ENCODE data around the gene RHD.
"Not testable (repeated sequence)": the region's sequence is repeated elsewhere in the genome, so short reads cannot be mapped to it uniquely, and the experiment has no call there.

RHD gene

DNA sequence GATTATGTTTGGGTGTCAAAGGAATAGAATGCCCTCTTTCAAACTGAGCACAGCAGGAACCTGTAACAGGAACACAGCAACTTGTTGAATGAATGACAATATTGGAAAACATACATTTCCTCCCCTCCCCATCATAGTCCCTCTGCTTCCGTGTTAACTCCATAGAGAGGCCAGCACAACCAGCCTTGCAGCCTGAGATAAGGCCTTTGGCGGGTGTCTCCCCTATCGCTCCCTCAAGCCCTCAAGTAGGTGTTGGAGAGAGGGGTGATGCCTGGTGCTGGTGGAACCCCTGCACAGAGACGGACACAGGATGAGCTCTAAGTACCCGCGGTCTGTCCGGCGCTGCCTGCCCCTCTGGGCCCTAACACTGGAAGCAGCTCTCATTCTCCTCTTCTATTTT lies at the start of gene RHD:
Gene RHD, plus strand, starts transcription at position 272 of the 400 bp plus-strand sequence. Its CDS starts 39 bp downstream, at position 311.
- DNase-seq, H3K4me1 Mint-ChIP-seq, CTCF ChIA-PET, H3K27ac Mint-ChIP-seq, H3K9me3 Mint-ChIP-seq, H3K36me3 Mint-ChIP-seq, H3K4me3 Mint-ChIP-seq: not testable (repeated sequence)
- H3K27me3 Mint-ChIP-seq, result peaks cover 27% of the 10 kb centered on the region

DNA sequence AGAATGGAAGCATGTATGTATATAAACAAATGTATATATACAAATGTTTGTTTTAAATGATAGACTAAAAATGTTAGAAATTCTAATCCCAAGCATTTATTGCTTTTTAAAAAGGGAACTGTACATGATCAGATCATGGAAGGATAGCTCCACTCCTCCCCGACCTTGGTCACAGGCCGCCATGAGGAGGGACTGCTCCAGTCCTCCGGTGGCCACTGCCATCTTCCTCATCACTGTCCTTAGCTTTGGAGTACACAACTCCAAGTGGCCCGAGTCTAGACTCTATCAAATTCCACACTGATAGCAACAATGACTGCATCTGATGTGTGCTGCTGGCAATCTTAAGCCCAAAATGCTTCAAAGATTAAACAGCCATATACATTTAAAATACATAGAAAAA lies 49.7 kb upstream of the RHD start:
- Mint-ChIP-seq H3K27me3 (no peaks in the 10 kb centered on the region), H3K9me3 (no peaks in the 10 kb centered on the region), H3K27ac (no peak overlapping the region), H3K4me1 (no peaks in the 10 kb centered on the region), H3K4me3 (no peak overlapping the region), H3K36me3 (peaks cover 48% of the 10 kb centered on the region)
- CTCF ChIA-PET, result interaction anchor here (0.6 kb wide), 1 partner anchor 34 kb away, joined by 4 read pairs; no protein-coding TSS in a partner anchor
- DNase-seq, result no peak

- Mint-ChIP-seq H3K27ac (no peak overlapping the region), H3K9me3 (no peaks in the 10 kb centered on the region), H3K27me3 (no peaks in the 10 kb centered on the region), H3K4me1 (peaks cover 4% of the 10 kb centered on the region), H3K36me3 (peaks cover 52% of the 10 kb centered on the region), H3K4me3 (no peak overlapping the region)
- DNase-seq, result no peak
- CTCF ChIA-PET, result no interaction called here
Measured at GRCh38 chr1:25223471-25223870, 48.8 kb upstream of the RHD start.

DNA sequence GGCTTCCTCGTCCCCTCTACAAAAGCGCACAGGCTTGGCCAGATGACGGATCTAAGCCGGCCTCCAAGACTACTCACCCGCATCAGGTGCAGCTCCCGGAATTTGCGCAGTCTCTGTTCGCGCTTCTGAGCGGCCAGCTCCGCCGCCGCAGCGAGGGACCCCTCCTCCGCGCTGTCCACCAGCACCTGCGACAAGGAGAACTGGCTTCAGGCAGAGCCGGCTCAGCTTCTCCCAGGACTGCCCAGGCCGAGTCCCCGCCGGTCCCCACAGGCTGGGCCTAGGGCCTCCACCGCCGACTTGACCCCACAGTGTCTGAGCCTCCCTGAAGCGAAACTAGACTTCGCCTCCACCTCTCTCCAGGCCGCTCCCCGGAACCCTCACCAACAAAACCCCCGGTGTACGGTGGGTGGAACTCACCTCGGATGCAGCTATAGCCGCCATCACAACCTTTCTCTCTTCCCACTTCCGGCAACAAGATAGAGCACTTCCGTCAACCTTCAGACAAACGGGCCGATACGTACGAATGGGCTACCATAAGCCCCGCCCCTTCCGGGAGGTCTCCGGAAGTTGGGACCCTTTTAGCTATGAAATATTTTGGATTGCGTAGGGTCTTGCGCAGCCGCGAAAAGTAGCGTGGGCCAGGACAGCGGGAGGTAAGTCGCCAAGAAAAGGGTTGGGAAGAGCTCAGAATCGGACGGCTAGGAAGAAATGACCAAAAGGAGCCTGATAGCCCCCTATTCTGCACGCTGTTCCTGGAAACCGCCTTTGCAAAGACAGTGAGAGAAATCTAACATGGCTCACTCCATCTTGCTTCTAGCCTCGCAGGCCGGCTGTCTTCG lies 40.1 kb upstream of the RHD start, which contains the start of gene SYF2:
Gene SYF2, minus strand, starts transcription at position 476 of the 839 bp plus-strand sequence. Its CDS starts 35 bp downstream, at position 441.
- H3K27ac Mint-ChIP-seq, result no peak within 1 kb of the TSS
- H3K27me3 Mint-ChIP-seq, result no peaks in the 10 kb centered on the region
- H3K36me3 Mint-ChIP-seq, result peaks cover 27% of the 10 kb centered on the region
- no peaks in the 10 kb centered on the region for H3K9me3 Mint-ChIP-seq
- peak; percentile 93 for DNase-seq
- CTCF ChIA-PET, result interaction anchor here (0.6 to 1.1 kb wide), 2 partner anchors 15 to 287 kb away, joined by 3 to 4 read pairs; partner anchors contain the start of gene RSRP1
- peaks cover 30% of the 10 kb centered on the region for H3K4me1 Mint-ChIP-seq
- no peak within 1 kb of the TSS for H3K4me3 Mint-ChIP-seq

- Mint-ChIP-seq H3K36me3 (peaks cover 22% of the 10 kb centered on the region), H3K9me3 (no peaks in the 10 kb centered on the region), H3K4me1 (peaks cover 28% of the 10 kb centered on the region), H3K27ac (no peak overlapping the region), H3K4me3 (no peak overlapping the region), H3K27me3 (no peaks in the 10 kb centered on the region)
- peak; percentile 83 for DNase-seq
- CTCF ChIA-PET, result interaction anchor here (0.6 kb wide), 1 partner anchor 287 kb away, joined by 4 read pairs; no protein-coding TSS in a partner anchor
Measured at GRCh38 chr1:25232866-25233784, 39.2 kb upstream of the RHD start.

DNA sequence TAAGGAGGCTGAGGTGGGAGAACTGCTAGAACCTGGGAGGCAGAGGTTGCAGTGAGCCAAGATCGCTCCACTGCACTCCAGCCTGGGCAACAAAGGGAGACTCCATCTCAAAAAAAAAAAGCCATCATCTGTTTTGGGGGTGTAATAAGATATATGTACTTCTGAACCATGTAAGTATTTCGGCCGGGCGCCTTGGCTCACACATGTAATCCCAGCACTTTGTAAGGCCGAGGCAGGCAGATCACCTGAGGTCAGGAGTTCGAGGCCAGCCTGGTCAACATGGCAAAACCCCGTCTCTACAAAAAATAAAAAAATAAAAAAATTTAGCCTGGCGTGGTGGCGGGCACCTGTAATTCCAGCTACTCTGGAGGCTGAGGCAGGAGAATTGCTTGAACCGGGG lies 36.9 kb upstream of the RHD start:
- Mint-ChIP-seq H3K4me1 (peaks cover 35% of the 10 kb centered on the region), H3K36me3 (peaks cover 17% of the 10 kb centered on the region)
- H3K27me3 Mint-ChIP-seq, H3K4me3 Mint-ChIP-seq, DNase-seq, CTCF ChIA-PET, H3K9me3 Mint-ChIP-seq, H3K27ac Mint-ChIP-seq: not testable (repeated sequence)

DNA sequence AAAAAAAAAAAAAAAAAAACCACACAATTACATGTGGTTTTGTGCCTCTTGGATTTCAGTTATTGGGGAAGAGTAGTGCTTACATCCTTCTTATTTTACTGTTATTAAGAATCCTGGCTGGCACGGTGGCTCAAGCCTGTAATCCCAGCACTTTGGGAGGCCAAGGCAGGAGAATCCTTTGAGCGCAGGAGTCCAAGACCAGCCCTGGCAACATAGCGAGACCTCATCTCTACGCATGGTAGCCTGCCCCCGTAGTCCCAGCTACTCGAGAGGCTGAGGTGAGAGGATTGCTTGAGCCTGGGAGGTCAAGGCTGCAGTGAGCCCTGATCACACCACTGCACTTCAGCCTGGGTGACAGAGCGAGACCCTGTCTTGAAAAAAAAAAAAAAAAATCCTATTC lies 36.0 kb upstream of the RHD start:
- H3K27ac Mint-ChIP-seq, H3K9me3 Mint-ChIP-seq, CTCF ChIA-PET, DNase-seq, H3K27me3 Mint-ChIP-seq, H3K4me3 Mint-ChIP-seq: not testable (repeated sequence)
- Mint-ChIP-seq H3K36me3 (peaks cover 14% of the 10 kb centered on the region), H3K4me1 (peaks cover 34% of the 10 kb centered on the region)

DNA sequence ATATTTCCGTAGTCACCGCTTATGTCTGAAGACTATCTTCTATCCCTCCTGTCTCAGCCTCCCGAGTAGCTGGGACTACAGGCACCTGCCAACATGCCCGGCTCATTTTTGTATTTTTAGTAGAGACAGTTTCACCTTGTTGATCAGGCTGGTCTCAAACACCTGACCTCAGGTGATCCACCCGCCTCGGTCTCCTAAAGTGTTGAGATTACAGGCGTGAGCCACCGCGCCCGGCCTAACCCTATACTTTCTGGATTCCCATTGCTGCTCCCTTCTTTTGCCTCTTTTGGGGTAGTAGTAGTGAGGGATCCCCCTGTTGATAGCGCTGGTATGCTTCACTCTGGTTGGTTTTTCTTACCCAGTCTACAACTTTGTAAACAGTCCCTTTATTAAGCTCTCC lies 34.3 kb upstream of the RHD start:
- CTCF ChIA-PET, result no interaction called here
- Mint-ChIP-seq H3K4me1 (peaks cover 42% of the 10 kb centered on the region), H3K36me3 (peaks cover 23% of the 10 kb centered on the region), H3K27ac (no peak overlapping the region), H3K9me3 (no peaks in the 10 kb centered on the region), H3K27me3 (peaks cover 3% of the 10 kb centered on the region), H3K4me3 (no peak overlapping the region)
- DNase-seq, result no peak

DNA sequence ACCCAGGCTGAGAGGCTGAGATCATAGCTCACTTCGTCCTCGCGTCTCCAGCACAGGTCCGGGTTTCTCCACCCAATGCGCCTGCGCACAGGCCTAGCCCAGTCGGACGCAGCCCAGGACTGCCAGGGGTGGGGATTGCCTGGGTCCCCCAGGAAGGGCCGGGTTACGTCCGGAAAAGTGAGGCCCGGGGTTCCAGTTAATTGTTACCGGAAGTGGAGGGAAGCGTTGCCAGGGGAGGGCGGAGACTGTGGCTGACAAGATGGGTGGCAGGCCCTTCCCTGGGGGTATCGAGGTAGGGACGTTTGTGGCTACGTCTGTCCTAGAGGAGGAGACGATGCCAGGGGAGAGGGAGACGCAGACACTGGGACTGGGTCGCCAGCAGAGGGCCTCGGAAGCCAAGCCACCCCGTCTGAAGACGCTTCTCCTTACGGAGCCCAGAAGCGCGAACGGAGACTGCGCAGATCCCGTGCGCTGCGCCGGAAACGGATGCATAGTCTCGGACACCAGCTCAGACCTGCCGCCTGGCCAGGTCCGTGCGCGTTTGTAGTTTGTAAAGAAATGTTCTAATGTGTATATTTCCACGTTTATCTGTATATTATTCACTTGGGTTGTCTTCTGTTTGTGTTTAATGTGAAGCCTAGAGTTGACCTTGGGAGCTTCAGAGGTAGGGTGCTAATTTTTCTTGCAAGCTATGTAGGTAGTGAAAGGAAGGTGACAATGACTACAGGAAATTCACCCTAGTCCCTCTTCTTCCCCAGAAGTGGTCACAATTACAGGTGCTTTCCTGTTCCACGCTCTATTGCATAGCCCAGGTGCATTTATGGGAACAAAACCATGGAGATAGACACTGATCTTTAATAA lies 32.4 kb upstream of the RHD start:
- peak overlapping the region; percentile 98 for H3K27ac Mint-ChIP-seq

GRCh38 chr1:25243907-25244306 lies 28.4 kb upstream of the RHD start:
- no peak for DNase-seq
- peaks cover 11% of the 10 kb centered on the region for H3K27me3 Mint-ChIP-seq
- H3K9me3 Mint-ChIP-seq, result no peaks in the 10 kb centered on the region
- CTCF ChIA-PET, result no interaction called here
- H3K36me3 Mint-ChIP-seq, result peaks cover 62% of the 10 kb centered on the region
- H3K4me1 Mint-ChIP-seq, result peaks cover 81% of the 10 kb centered on the region
- peak overlapping the region; percentile 18 for H3K4me3 Mint-ChIP-seq
- H3K27ac Mint-ChIP-seq, result no peak overlapping the region

More for the DNA sequence above, 32.4 kb upstream of the RHD start:
- CTCF ChIA-PET, result interaction anchor here (0.5 to 1.5 kb wide), 3 partner anchors 15 to 281 kb away, joined by 3 read pairs; no protein-coding TSS in a partner anchor
- Mint-ChIP-seq H3K4me1 (peaks cover 56% of the 10 kb centered on the region), H3K36me3 (peaks cover 36% of the 10 kb centered on the region), H3K27me3 (peaks cover 3% of the 10 kb centered on the region), H3K4me3 (peak overlapping the region; percentile 75), H3K9me3 (no peaks in the 10 kb centered on the region)
- peak; percentile 93 for DNase-seq

- DNase-seq, result no peak
- H3K27ac Mint-ChIP-seq, result peak overlapping the region; percentile 42
- CTCF ChIA-PET, result no interaction called here
- H3K9me3 Mint-ChIP-seq, result no peaks in the 10 kb centered on the region
- peaks cover 8% of the 10 kb centered on the region for H3K27me3 Mint-ChIP-seq
- peak overlapping the region; percentile 93 for H3K4me3 Mint-ChIP-seq
- peaks cover 54% of the 10 kb centered on the region for H3K36me3 Mint-ChIP-seq
- peaks cover 66% of the 10 kb centered on the region for H3K4me1 Mint-ChIP-seq
Measured at GRCh38 chr1:25245393-25245792, 26.9 kb upstream of the RHD start.

DNA sequence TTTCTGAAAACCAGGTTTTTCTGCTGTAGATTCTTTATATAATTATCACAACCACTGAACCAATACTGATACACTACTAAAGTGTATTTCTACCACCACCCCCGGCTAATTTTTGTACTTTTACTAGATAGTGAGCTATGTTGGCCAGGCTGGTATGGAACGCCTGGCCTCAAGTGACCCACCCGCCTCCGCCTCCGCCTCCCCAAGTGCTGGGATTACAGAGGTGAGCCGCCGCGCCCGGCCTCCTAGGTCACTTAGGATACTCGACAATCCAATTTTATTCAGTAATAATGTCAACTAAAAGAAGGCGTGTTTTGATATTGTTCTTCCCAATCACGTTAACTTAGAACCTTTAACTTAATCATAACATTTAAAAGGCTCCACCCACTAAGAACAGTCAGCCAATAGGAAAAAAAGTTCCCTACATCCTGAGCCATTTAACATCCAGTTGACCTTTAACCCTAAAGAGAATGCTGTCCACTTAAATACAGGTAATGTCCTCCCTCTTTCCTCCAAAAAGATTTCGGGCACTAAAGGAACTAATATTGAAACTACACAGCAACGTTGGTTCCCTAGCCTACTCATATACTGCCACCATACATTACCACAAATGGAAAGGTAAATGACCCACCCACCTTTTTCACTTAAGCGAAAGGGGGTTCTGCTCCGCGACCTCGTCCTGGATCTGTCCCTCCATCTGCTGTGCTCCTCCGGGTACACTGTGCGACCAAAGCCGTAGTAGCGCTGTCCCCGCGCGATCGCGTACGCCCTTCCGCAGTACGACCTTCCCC lies 26.3 kb upstream of the RHD start:
- peaks cover 60% of the 10 kb centered on the region for H3K4me1 Mint-ChIP-seq
- H3K36me3 Mint-ChIP-seq, result peaks cover 54% of the 10 kb centered on the region
- peak overlapping the region; percentile 99 for H3K27ac Mint-ChIP-seq
- peak overlapping the region; percentile 93 for H3K4me3 Mint-ChIP-seq
- H3K27me3 Mint-ChIP-seq, result peaks cover 8% of the 10 kb centered on the region
- CTCF ChIA-PET, result no interaction called here
- no peak for DNase-seq
- H3K9me3 Mint-ChIP-seq, result no peaks in the 10 kb centered on the region

GRCh38 chr1:25246600-25247023 lies 25.7 kb upstream of the RHD start:
- peak; percentile 58 for DNase-seq
- peak overlapping the region; percentile 99 for H3K27ac Mint-ChIP-seq
- CTCF ChIA-PET, result no interaction called here
- peaks cover 53% of the 10 kb centered on the region for H3K36me3 Mint-ChIP-seq
- no peaks in the 10 kb centered on the region for H3K9me3 Mint-ChIP-seq
- H3K4me1 Mint-ChIP-seq, result peaks cover 56% of the 10 kb centered on the region
- H3K27me3 Mint-ChIP-seq, result peaks cover 8% of the 10 kb centered on the region
- peak overlapping the region; percentile 93 for H3K4me3 Mint-ChIP-seq
